IPS-NIHi7 (cell line): ENCODE data around the gene FTCDNL1.

Experiments used
- DNase-seq: peaks from one replicate; pipeline ENCODE4 v3.0.0; 2012; ENCODE audit warnings: mixed read lengths; ENCODE audit errors: extremely low spot score

The FTCDNL1 gene

GRCh38 chr2:199842631-199843395, 8.2 kb downstream of the FTCDNL1 start:
- no peak for DNase-seq

GRCh38 chr2:199841409-199841808, 9.6 kb downstream of the FTCDNL1 start:
- no peak for DNase-seq

- DNase-seq = no peak
These were observed 12.6 kb downstream of the FTCDNL1 start for GRCh38 chr2:199838399-199838798.

GRCh38 chr2:199836943-199837342, 14.0 kb downstream of the FTCDNL1 start:
- no peak for DNase-seq

- DNase-seq = no peak
These were observed 17.5 kb downstream of the FTCDNL1 start for GRCh38 chr2:199833525-199833924.

GRCh38 chr2:199830531-199830930, 20.5 kb downstream of the FTCDNL1 start:
- DNase-seq = no peak

- no peak for DNase-seq
These were observed 21.4 kb downstream of the FTCDNL1 start for GRCh38 chr2:199829628-199830027.

GRCh38 chr2:199819746-199820145, 31.2 kb downstream of the FTCDNL1 start:
- DNase-seq = no peak

- no peak for DNase-seq
These were observed 32.2 kb downstream of the FTCDNL1 start for GRCh38 chr2:199818754-199819153.

GRCh38 chr2:199818026-199818425, 33.0 kb downstream of the FTCDNL1 start:
- DNase-seq = no peak

- no peak for DNase-seq
These were observed 36.2 kb downstream of the FTCDNL1 start for GRCh38 chr2:199814817-199815211.

GRCh38 chr2:199814101-199814816, 36.7 kb downstream of the FTCDNL1 start:
- DNase-seq = no peak

- no peak for DNase-seq
These were observed 38.5 kb downstream of the FTCDNL1 start for GRCh38 chr2:199812493-199812892.

- DNase-seq = peak; percentile 25
These were observed 39.6 kb downstream of the FTCDNL1 start for GRCh38 chr2:199811346-199811745.

- DNase-seq = no peak
These were observed 40.4 kb downstream of the FTCDNL1 start for GRCh38 chr2:199810422-199811171.

- no peak for DNase-seq
These were observed 43.0 kb downstream of the FTCDNL1 start for GRCh38 chr2:199807966-199808365.

- no peak for DNase-seq
These were observed 44.8 kb downstream of the FTCDNL1 start for GRCh38 chr2:199806179-199806578.

GRCh38 chr2:199804831-199805230, 46.2 kb downstream of the FTCDNL1 start:
- peak; percentile 45 for DNase-seq

- no peak for DNase-seq
These were observed 52.0 kb downstream of the FTCDNL1 start for GRCh38 chr2:199798831-199799580.

- DNase-seq = no peak
These were observed 53.3 kb downstream of the FTCDNL1 start for GRCh38 chr2:199797431-199798403.

- DNase-seq = no peak
These were observed 58.6 kb downstream of the FTCDNL1 start for GRCh38 chr2:199792381-199792780.
